Astrocyte (in vitro differentiated cells and primary cell): ENCODE measurements around the gene SAP30BP.

Source experiments
- CTCF ChIP-seq: IDR thresholded peaks from 2 replicates; pipeline ENCODE4 v1.5.1; 2011; ENCODE audit warnings: low read depth, mild to moderate bottlenecking, inconsistent platforms, low read length, moderate library complexity; ENCODE audit not compliant: insufficient read depth
- EZH2 ChIP-seq: IDR thresholded peaks from 2 replicates; pipeline ENCODE4 v1.6.1; 2012; ENCODE audit warnings: mild to moderate bottlenecking, low read length, inconsistent platforms; ENCODE audit not compliant: insufficient read depth

GRCh38 chr17:75632863-75633485 lies 34.2 kb upstream of the SAP30BP start, which contains the start of gene SMIM5:
- TF ChIP-seq CTCF (peak; percentile 92), EZH2 (no peak)
